HCT116 (cell line): Measurements from ENCODE around the gene AHRR. TPM values are rescaled to one million over a fixed set of nuclear protein-coding genes. Genes with fewer than 3 reads are reported as not detected.

Source experiments
- ATAC-seq: fragments of 200-7000 bp; cut with Tn5 transposase; 2 replicates; pipeline ENCODE4 v1.9.1; 2020; ENCODE audit warnings: mild to moderate bottlenecking, moderate library complexity
- BruUV-seq: library from RNA; stranded (reverse); fragments of 400-500 nt; replicated peaks from 2 replicates; lab custom pipeline; 2021; lab: Mats Ljungman, UMichigan
- CTCF ChIA-PET: fragments of 300-600 bp; sonication (Branson Sonifier 250); formaldehyde crosslinking; loops from one replicate; lab custom pipeline; 2021; ENCODE audit warnings: antibody characterized with exemption; lab: Charles Lee
- POLR2A ChIA-PET: fragments of 300-600, 350-600 bp; sonication (Branson Sonifier 250); formaldehyde crosslinking; loops from one replicate; lab custom pipeline; 2021; ENCODE audit warnings: antibody characterized with exemption; lab: Charles Lee
- RAD21 ChIA-PET, 2 experiments: fragments of 300-600 bp; sonication (Branson Sonifier 250); formaldehyde crosslinking; loops; one replicate each; lab custom pipeline; 2023; ENCODE audit warnings: low total read pairs in 2 of 2; ENCODE audit not compliant: uncharacterized antibody in 2 of 2, unreplicated experiment in 2 of 2, low non-redundant PET in 1 of 2; lab: Charles Lee
- DNase-seq: peaks from one replicate; pipeline ENCODE4 v3.0.0-alpha.2; 2010; ENCODE audit warnings: low read depth, low spot score
- H2AFZ ChIP-seq: fragments of 200-600 bp; shearing (Covaris generic), sonication (generic); 2 replicates; pipeline ENCODE4 v1.6.1; 2017; ENCODE audit warnings: low read depth, mixed run types, mixed read lengths, antibody characterized with exemption, low read length; ENCODE audit not compliant: poor library complexity, severe bottlenecking
- H3K27ac ChIP-seq: 2 replicates; pipeline ENCODE4 v1.5.1; 2012; ENCODE audit warnings: low read depth, low read length
- H3K27me3 ChIP-seq: fragments of 200-600 bp; sonication (generic); 2 replicates; pipeline ENCODE4 v1.6.1; 2016; ENCODE audit warnings: mixed run types, low read length, mixed read lengths; ENCODE audit not compliant: insufficient read depth
- H3K36me3 ChIP-seq, 2 experiments: fragments of 200-500 bp in 1 of 2; fragments of 200-600 bp in 1 of 2; sonication (Bioruptor generic) in 1 of 2; sonication (generic) in 1 of 2; 2 replicates each; pipeline versions ENCODE4 v1.5.1 to v1.6.1; 2014 to 2016; ENCODE audit warnings: low read length in 2 of 2, inconsistent platforms in 1 of 2, mixed read lengths in 1 of 2, mixed run types in 1 of 2; ENCODE audit not compliant: insufficient read depth in 2 of 2, control insufficient read depth in 1 of 2
- H3K4me1 ChIP-seq, 2 experiments: fragments of 200-600 bp in 1 of 2; sonication (generic) in 1 of 2; 2 replicates each; pipeline versions ENCODE4 v1.5.1 to v1.6.1; 2012 to 2017; ENCODE audit warnings: low read length in 2 of 2, inconsistent platforms in 1 of 2, mild to moderate bottlenecking in 1 of 2, mixed read lengths in 1 of 2, mixed run types in 1 of 2, moderate library complexity in 1 of 2; ENCODE audit not compliant: insufficient read depth in 2 of 2, control insufficient read depth in 1 of 2
- H3K4me2 ChIP-seq: fragments of 200-600 bp; sonication (generic); 2 replicates; pipeline ENCODE4 v1.6.1; 2017; ENCODE audit warnings: mixed run types, low read length, mixed read lengths
- H3K4me3 ChIP-seq, 2 experiments: fragments of 200-600 bp in 1 of 2; sonication (generic) in 1 of 2; replicated peaks in 1 of 2; 2 replicates each; pipeline ENCODE4 v1.5.1; 2011 to 2016; ENCODE audit warnings: low read length in 2 of 2, control low read depth in 1 of 2, low read depth in 1 of 2, mild to moderate bottlenecking in 1 of 2, mixed read lengths in 1 of 2, mixed run types in 1 of 2
- H3K79me2 ChIP-seq: fragments of 200-600 bp; sonication (generic); 2 replicates; pipeline ENCODE4 v1.6.1; 2017; ENCODE audit warnings: mild to moderate bottlenecking, mixed run types, low read length, moderate library complexity, mixed read lengths; ENCODE audit not compliant: insufficient read depth
- H3K9ac ChIP-seq: fragments of 200-600 bp; sonication (generic); 2 replicates; pipeline ENCODE4 v1.6.1; 2016; ENCODE audit warnings: low read length, mixed read lengths
- H3K9me2 ChIP-seq: fragments of 200-600 bp; sonication (generic), shearing (Covaris generic); 2 replicates; pipeline ENCODE4 v1.6.1; 2017; ENCODE audit warnings: mixed run types, mild to moderate bottlenecking, moderate library complexity; ENCODE audit not compliant: insufficient read depth
- H3K9me3 ChIP-seq, 2 experiments: fragments of 200-500 bp in 1 of 2; fragments of 200-600 bp in 1 of 2; sonication (Bioruptor generic) in 1 of 2; sonication (generic) in 1 of 2; 2 replicates each; pipeline ENCODE4 v1.6.1; 2014 to 2017; ENCODE audit warnings: low read length in 2 of 2, mixed read lengths in 2 of 2, inconsistent platforms in 1 of 2, low read depth in 1 of 2, mild to moderate bottlenecking in 1 of 2, mixed run types in 1 of 2, moderate library complexity in 1 of 2; ENCODE audit not compliant: control insufficient read depth in 1 of 2, insufficient read depth in 1 of 2
- H4K20me1 ChIP-seq: fragments of 200-600 bp; sonication (generic), shearing (Covaris generic); 2 replicates; pipeline ENCODE4 v1.6.1; 2017; ENCODE audit warnings: mixed run types, mild to moderate bottlenecking, moderate library complexity; ENCODE audit not compliant: insufficient read depth
- CEBPB ChIP-seq: IDR thresholded peaks from 2 replicates; pipeline ENCODE4 v1.6.1; 2012; ENCODE audit warnings: low read depth
- EGR1 ChIP-seq: IDR thresholded peaks from 2 replicates; pipeline ENCODE4 v1.6.1; 2012; ENCODE audit warnings: low read depth
- ELF1 ChIP-seq: IDR thresholded peaks from 2 replicates; pipeline ENCODE4 v1.6.1; 2012; ENCODE audit warnings: low read depth, borderline replicate concordance
- EZH2 ChIP-seq: fragments of 200-600 bp; sonication (generic); IDR thresholded peaks from 2 replicates; pipeline ENCODE4 v1.6.1; 2017; ENCODE audit warnings: antibody characterized with exemption, mixed run types
- EZH2phosphoT487 ChIP-seq: fragments of 200-600 bp; IDR thresholded peaks from 2 replicates; pipeline ENCODE4 v1.6.1; 2018; ENCODE audit warnings: antibody characterized with exemption, borderline replicate concordance
- FOSL1 ChIP-seq: IDR thresholded peaks from 2 replicates; pipeline ENCODE4 v1.6.1; 2012; ENCODE audit warnings: low read depth
- JUND ChIP-seq: IDR thresholded peaks from 2 replicates; pipeline ENCODE4 v1.6.1; 2012
- POLR2A ChIP-seq: IDR thresholded peaks from 2 replicates; pipeline ENCODE4 v1.7.0; 2011; ENCODE audit warnings: borderline replicate concordance; ENCODE audit not compliant: insufficient read depth, insufficient read length; ENCODE audit errors: extremely low read depth
- POLR2AphosphoS5 ChIP-seq: IDR thresholded peaks from 2 replicates; pipeline ENCODE4 v1.6.1; 2011; ENCODE audit warnings: mild to moderate bottlenecking, low read depth, low read length, moderate library complexity
- RAD21 ChIP-seq: IDR thresholded peaks from 2 replicates; pipeline ENCODE4 v1.6.1; 2012; ENCODE audit warnings: low read depth, mild to moderate bottlenecking
- SIN3A ChIP-seq: IDR thresholded peaks from 2 replicates; pipeline ENCODE4 v1.6.1; 2012; ENCODE audit warnings: low read depth
- SRF ChIP-seq: IDR thresholded peaks from 2 replicates; pipeline ENCODE4 v1.6.1; 2012; ENCODE audit warnings: low read depth
- TCF7L2 ChIP-seq: IDR thresholded peaks from 2 replicates; pipeline ENCODE4 v1.7.0; 2011; ENCODE audit warnings: borderline replicate concordance, inconsistent platforms; ENCODE audit not compliant: insufficient read depth, insufficient read length; ENCODE audit errors: extremely low read depth
- ZFX ChIP-seq: fragments of 450-650 bp; IDR thresholded peaks from 2 replicates; pipeline ENCODE4 v1.6.1; 2017
- ZNF274 ChIP-seq: fragments of 200-500 bp; sonication (Bioruptor generic); IDR thresholded peaks from 2 replicates; pipeline ENCODE4 v1.6.1; 2014; ENCODE audit warnings: mild to moderate bottlenecking, low read depth, low read length, inconsistent platforms
- intact Hi-C: fragments of 100-400 bp; cut with micrococcal nuclease; formaldehyde crosslinking; loops from 2 replicates; pipeline ENCODE4 v1.10.0; 2022
- total RNA-seq: library from RNA; stranded (reverse); gene quantifications from one replicate; pipeline ENCODE4 v1.2.1, GENCODE V29; 2021; ENCODE audit not compliant: unreplicated experiment
- TF ChIP-seq, protein P1 (sequence below): IDR thresholded peaks from 2 replicates; pipeline ENCODE4 v1.6.1; 2012; ENCODE audit warnings: low read depth
- TF ChIP-seq, protein P2 (sequence below): IDR thresholded peaks from 2 replicates; pipeline ENCODE4 v1.6.1; 2012
- TF ChIP-seq, protein P3 (sequence below): IDR thresholded peaks from 2 replicates; pipeline ENCODE4 v1.6.1; 2011; ENCODE audit warnings: mild to moderate bottlenecking, low read length, moderate library complexity; ENCODE audit not compliant: insufficient replicate concordance; ENCODE audit errors: extremely low read depth
- TF ChIP-seq, protein P4 (sequence below): IDR thresholded peaks from 2 replicates; pipeline ENCODE4 v1.6.1; 2012
- TF ChIP-seq, protein P5 (sequence below), 3 experiments: fragments of 200-600 bp in 1 of 3; sonication (generic) in 1 of 3; IDR thresholded peaks in 2 of 3; conservative IDR thresholded peaks in 1 of 3; 2 replicates each; pipeline ENCODE4 v1.5.1; 2012 to 2017; ENCODE audit warnings: low read depth in 2 of 3, low read length in 2 of 3, antibody characterized with exemption in 1 of 3, borderline replicate concordance in 1 of 3, control low read depth in 1 of 3, mild to moderate bottlenecking in 1 of 3, mixed read lengths in 1 of 3, mixed run types in 1 of 3, moderate library complexity in 1 of 3; ENCODE audit not compliant: insufficient read depth in 1 of 3

The AHRR gene
- total RNA-seq, 1 experiment from 2014 or later: 12.7 TPM

DNA sequence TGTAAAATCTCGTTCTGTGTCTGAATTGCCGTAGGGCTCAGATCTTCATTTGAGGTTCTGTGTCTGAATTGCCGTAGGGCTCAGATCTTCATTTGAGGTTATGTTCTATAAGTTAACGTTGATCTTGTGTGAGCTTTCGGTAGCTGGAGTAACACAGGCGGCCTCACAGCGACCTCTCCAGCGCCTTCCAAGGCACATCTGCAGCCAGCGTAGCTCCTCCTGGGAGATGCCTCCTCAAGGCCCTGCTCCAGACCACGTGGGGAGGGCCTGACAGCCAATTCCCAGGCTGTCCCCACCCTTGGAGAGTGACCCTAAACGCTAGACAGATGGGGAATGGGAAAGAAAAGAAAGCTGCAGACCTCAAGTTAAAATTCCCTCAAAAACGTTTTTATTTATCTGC lies 8.7 kb upstream of the AHRR start:
- peaks cover 16% of the 10 kb centered on the region; the same call in 1 of the 2 replicates for H3K79me2 ChIP-seq
- H3K36me3 ChIP-seq: peaks cover 8 to 11% of the 10 kb centered on the region in 2 experiments
- peaks cover 9 to 24% of the 10 kb centered on the region in 2 experiments for H3K4me1 ChIP-seq
- ChIA-PET CTCF (interaction anchor here (0.8 kb wide), 1 partner anchor 133 kb away, joined by 3 read pairs; no protein-coding TSS in a partner anchor), RAD21 (no interaction called here), POLR2A (no interaction called here)
- H2AFZ ChIP-seq: no peak overlapping the region
- intact Hi-C loops: no loop called here
- no peak overlapping the region for H3K27ac ChIP-seq
- no TSS peak for BruUV-seq
- TF ChIP-seq RAD21 (no peak), POLR2A (no peak), JUND (no peak), EGR1 (no peak), EZH2 (no peak), POLR2AphosphoS5 (no peak), ELF1 (no peak), CEBPB (no peak), FOSL1 (no peak), ZNF274 (no peak), SRF (no peak), SIN3A (no peak), EZH2phosphoT487 (no peak), TCF7L2 (no peak), ZFX (no peak)
- TF ChIP-seq, protein P1, sequence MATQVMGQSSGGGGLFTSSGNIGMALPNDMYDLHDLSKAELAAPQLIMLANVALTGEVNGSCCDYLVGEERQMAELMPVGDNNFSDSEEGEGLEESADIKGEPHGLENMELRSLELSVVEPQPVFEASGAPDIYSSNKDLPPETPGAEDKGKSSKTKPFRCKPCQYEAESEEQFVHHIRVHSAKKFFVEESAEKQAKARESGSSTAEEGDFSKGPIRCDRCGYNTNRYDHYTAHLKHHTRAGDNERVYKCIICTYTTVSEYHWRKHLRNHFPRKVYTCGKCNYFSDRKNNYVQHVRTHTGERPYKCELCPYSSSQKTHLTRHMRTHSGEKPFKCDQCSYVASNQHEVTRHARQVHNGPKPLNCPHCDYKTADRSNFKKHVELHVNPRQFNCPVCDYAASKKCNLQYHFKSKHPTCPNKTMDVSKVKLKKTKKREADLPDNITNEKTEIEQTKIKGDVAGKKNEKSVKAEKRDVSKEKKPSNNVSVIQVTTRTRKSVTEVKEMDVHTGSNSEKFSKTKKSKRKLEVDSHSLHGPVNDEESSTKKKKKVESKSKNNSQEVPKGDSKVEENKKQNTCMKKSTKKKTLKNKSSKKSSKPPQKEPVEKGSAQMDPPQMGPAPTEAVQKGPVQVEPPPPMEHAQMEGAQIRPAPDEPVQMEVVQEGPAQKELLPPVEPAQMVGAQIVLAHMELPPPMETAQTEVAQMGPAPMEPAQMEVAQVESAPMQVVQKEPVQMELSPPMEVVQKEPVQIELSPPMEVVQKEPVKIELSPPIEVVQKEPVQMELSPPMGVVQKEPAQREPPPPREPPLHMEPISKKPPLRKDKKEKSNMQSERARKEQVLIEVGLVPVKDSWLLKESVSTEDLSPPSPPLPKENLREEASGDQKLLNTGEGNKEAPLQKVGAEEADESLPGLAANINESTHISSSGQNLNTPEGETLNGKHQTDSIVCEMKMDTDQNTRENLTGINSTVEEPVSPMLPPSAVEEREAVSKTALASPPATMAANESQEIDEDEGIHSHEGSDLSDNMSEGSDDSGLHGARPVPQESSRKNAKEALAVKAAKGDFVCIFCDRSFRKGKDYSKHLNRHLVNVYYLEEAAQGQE: no peak
- TF ChIP-seq, protein P2, sequence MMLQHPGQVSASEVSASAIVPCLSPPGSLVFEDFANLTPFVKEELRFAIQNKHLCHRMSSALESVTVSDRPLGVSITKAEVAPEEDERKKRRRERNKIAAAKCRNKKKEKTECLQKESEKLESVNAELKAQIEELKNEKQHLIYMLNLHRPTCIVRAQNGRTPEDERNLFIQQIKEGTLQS: no peak
- TF ChIP-seq, protein P3, sequence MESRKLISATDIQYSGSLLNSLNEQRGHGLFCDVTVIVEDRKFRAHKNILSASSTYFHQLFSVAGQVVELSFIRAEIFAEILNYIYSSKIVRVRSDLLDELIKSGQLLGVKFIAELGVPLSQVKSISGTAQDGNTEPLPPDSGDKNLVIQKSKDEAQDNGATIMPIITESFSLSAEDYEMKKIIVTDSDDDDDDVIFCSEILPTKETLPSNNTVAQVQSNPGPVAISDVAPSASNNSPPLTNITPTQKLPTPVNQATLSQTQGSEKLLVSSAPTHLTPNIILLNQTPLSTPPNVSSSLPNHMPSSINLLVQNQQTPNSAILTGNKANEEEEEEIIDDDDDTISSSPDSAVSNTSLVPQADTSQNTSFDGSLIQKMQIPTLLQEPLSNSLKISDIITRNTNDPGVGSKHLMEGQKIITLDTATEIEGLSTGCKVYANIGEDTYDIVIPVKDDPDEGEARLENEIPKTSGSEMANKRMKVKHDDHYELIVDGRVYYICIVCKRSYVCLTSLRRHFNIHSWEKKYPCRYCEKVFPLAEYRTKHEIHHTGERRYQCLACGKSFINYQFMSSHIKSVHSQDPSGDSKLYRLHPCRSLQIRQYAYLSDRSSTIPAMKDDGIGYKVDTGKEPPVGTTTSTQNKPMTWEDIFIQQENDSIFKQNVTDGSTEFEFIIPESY: no peak
- TF ChIP-seq, protein P4, sequence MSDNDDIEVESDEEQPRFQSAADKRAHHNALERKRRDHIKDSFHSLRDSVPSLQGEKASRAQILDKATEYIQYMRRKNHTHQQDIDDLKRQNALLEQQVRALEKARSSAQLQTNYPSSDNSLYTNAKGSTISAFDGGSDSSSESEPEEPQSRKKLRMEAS: no peak
- TF ChIP-seq, protein P5, sequence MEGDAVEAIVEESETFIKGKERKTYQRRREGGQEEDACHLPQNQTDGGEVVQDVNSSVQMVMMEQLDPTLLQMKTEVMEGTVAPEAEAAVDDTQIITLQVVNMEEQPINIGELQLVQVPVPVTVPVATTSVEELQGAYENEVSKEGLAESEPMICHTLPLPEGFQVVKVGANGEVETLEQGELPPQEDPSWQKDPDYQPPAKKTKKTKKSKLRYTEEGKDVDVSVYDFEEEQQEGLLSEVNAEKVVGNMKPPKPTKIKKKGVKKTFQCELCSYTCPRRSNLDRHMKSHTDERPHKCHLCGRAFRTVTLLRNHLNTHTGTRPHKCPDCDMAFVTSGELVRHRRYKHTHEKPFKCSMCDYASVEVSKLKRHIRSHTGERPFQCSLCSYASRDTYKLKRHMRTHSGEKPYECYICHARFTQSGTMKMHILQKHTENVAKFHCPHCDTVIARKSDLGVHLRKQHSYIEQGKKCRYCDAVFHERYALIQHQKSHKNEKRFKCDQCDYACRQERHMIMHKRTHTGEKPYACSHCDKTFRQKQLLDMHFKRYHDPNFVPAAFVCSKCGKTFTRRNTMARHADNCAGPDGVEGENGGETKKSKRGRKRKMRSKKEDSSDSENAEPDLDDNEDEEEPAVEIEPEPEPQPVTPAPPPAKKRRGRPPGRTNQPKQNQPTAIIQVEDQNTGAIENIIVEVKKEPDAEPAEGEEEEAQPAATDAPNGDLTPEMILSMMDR (IDR thresholded peaks at IDR 0.05 in 2 of 3, conservative IDR thresholded peaks at IDR 0.05 in 1 of 3; ENCODE audit: borderline replicate concordance in 1 of 3, insufficient read depth in 1 of 3, low read depth in 2 of 3, low read length in 2 of 3): no peak
- H3K4me2 ChIP-seq: no peak overlapping the region
- H3K9me3 ChIP-seq: no peaks in the 10 kb centered on the region
- no peak overlapping the region for H3K9ac ChIP-seq
- no peaks in the 10 kb centered on the region for H3K9me2 ChIP-seq
- no peak overlapping the region for H3K4me3 ChIP-seq
- H4K20me1 ChIP-seq: no peaks in the 10 kb centered on the region
- ATAC-seq (no peak), DNase-seq (no peak)
- no peaks in the 10 kb centered on the region for H3K27me3 ChIP-seq
